Esophagus muscularis mucosa (tissue), 4 donors: Measurements from ENCODE around the gene CCNE1. TPM values are rescaled to one million over a fixed set of nuclear protein-coding genes. Genes with fewer than 3 reads are reported as not detected.

ENCODE experiments used
- DNase-seq: peaks from one replicate; pipeline ENCODE4 v3.0.0-alpha.2; 2017; ENCODE audit errors: extremely low spot score
- H3K27ac ChIP-seq, 4 donors: fragments of 200-600 bp; sonication (generic); replicated peaks in 1 of 4; 1 replicate in 3 of 4; 2 replicates in 1 of 4; pipeline ENCODE4 v1.5.1; 2016 to 2019; ENCODE audit warnings: mild to moderate bottlenecking in 1 of 4
- H3K27me3 ChIP-seq, 4 donors: fragments of 200-600 bp; sonication (generic); one replicate each; pipeline versions ENCODE4 v1.5.1 to v1.6.0; 2016 to 2019
- H3K36me3 ChIP-seq, 4 donors: fragments of 200-600 bp; sonication (generic); one replicate each; pipeline ENCODE4 v1.5.1; 2016 to 2019
- H3K4me1 ChIP-seq, 4 donors: fragments of 200-600 bp; sonication (generic); one replicate each; pipeline ENCODE4 v1.5.1; 2016 to 2019
- H3K4me3 ChIP-seq, 4 donors: fragments of 200-600 bp; sonication (generic); 1 replicate in 2 of 4; 2 replicates in 2 of 4; pipeline ENCODE4 v1.5.1; 2016 to 2019; ENCODE audit warnings: mild to moderate bottlenecking in 4 of 4, moderate library complexity in 1 of 4
- H3K9me3 ChIP-seq, 4 donors: fragments of 200-600 bp; sonication (generic); 1 replicate in 3 of 4; 2 replicates in 1 of 4; pipeline ENCODE4 v1.5.1; 2016 to 2019
- EP300 ChIP-seq: sonication (generic); formaldehyde crosslinking; IDR thresholded peaks from one replicate; pipeline ENCODE4 v1.6.1; 2017; ENCODE audit warnings: antibody characterized with exemption
- POLR2A ChIP-seq: fragments of 450-650 bp; IDR thresholded peaks from one replicate; pipeline ENCODE4 v1.6.1; 2017; ENCODE audit warnings: antibody characterized with exemption, moderate library complexity, mild to moderate bottlenecking, low read depth
- POLR2AphosphoS5 ChIP-seq, 2 donors: sonication (generic); formaldehyde crosslinking; IDR thresholded peaks; one replicate each; pipeline ENCODE4 v1.6.1; 2017; ENCODE audit warnings: antibody characterized with exemption in 2 of 2
- WGBS: methylation state at CpG from one replicate; pipeline ENCODE4 v1.1.5; 2018; 5-methylcytosine and 5-hydroxymethylcytosine counted together
- intact Hi-C: fragments of 100-400 bp; cut with DNase I; formaldehyde crosslinking; loops from one replicate; pipeline ENCODE4 v1.15.1; 2023
- total RNA-seq, 4 donors: library from RNA; depleted of rRNA; stranded (reverse); fragments of >200 nt; gene quantifications; one replicate each; pipeline versions ENCODE4 v1.1.0 to v1.2.1, GENCODE V29; 2016
- TF ChIP-seq, protein P1 (sequence below), 3 experiments: fragments of 200-600 bp in 2 of 3; fragments of 450-650 bp in 1 of 3; sonication (generic) in 2 of 3; IDR thresholded peaks; one replicate each; pipeline ENCODE4 v1.5.1; 2017 to 2019; ENCODE audit warnings: antibody characterized with exemption in 3 of 3, mild to moderate bottlenecking in 2 of 3, moderate library complexity in 1 of 3

The CCNE1 gene
- total RNA-seq, 4 donors from 2014 or later = 0.42 to 4.0 (median 2.4) TPM

DNA sequence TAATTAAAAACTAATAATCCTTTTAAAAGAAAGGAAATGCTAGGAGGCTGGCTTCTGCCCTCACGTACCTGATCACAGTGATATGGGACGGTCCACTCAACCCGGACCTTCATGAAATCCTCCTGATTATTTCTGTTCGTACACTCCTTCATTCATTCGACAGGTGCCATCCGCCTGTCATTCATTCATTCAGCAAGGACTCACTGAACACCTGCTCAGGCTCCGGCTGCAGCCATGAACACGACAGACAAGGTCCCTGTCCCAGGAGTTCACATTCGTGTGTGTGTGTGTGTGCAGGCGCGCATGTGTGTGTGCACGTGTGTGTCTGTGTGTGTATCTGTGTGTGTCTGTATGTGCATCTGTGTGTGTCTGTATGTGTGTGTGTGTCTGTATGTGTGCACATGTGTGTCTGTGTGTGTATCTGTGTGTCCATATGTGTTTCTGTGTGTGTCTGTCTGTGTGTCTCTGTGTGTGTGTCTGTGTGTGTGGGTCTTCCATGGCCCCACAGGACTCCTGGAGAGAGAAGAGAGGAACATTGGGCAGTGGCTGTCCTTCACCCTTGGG is 28.1 kb upstream of the CCNE1 start:
- WGBS = 95% methylated on average over 11 of the region's 12 CpGs
- DNase-seq = no peak
- H3K27me3 ChIP-seq = peaks cover 0 to 15% (median 0%) of the 10 kb centered on the region in 4 donors

DNA sequence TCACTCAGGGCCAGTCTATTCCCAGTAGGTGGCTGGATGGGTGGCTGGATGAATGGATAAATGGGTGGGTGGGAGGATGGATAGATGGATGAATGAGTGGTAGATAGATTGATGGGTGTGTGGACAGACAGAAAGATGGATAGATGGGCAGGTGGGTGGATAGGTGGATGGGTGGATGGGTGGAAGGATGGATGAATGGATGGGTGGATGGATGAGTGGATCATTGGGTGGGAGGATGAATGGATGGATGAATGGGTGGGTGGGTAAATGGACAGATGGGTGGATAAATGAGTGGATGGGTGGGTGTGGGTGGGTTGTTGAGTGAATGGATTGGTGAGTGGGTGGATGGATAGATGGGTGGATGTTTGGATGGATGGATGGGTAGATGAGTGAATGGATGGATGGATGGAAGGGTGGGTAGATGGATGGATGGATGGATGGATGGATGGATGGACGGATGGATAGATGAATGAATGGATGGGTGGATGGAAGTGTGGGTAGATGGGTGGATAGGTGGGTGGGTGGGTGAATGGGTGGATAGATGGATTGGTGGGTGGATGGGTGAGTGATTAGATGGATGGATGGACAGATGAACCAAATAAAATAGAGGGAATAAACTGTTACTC is 27.1 kb upstream of the CCNE1 start:
- DNase-seq = no peak
- Histone ChIP-seq H3K4me1 (no peaks in the 10 kb centered on the region), H3K4me3 (no peak overlapping the region), H3K27ac (no peak overlapping the region), H3K9me3 (no peaks in the 10 kb centered on the region), H3K27me3 (peaks cover 0 to 9% (median 0%) of the 10 kb centered on the region in 4 donors), H3K36me3 (no peaks in the 10 kb centered on the region)
- 93% methylated on average over 1 of the region's 1 CpG for WGBS
- TF ChIP-seq POLR2A (no peak), POLR2AphosphoS5 (IDR thresholded peaks at IDR 0.05) (no peak), EP300 (no peak)
- TF ChIP-seq, protein P1, sequence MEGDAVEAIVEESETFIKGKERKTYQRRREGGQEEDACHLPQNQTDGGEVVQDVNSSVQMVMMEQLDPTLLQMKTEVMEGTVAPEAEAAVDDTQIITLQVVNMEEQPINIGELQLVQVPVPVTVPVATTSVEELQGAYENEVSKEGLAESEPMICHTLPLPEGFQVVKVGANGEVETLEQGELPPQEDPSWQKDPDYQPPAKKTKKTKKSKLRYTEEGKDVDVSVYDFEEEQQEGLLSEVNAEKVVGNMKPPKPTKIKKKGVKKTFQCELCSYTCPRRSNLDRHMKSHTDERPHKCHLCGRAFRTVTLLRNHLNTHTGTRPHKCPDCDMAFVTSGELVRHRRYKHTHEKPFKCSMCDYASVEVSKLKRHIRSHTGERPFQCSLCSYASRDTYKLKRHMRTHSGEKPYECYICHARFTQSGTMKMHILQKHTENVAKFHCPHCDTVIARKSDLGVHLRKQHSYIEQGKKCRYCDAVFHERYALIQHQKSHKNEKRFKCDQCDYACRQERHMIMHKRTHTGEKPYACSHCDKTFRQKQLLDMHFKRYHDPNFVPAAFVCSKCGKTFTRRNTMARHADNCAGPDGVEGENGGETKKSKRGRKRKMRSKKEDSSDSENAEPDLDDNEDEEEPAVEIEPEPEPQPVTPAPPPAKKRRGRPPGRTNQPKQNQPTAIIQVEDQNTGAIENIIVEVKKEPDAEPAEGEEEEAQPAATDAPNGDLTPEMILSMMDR (IDR thresholded peaks at IDR 0.05) = no peak
- intact Hi-C loops = no loop called here

More for the DNA sequence above, 28.1 kb upstream of the CCNE1 start:
- Histone ChIP-seq H3K4me1 (no peaks in the 10 kb centered on the region), H3K27ac (no peak overlapping the region), H3K36me3 (no peaks in the 10 kb centered on the region), H3K9me3 (no peaks in the 10 kb centered on the region), H3K4me3 (no peak overlapping the region)
- TF ChIP-seq POLR2AphosphoS5 (IDR thresholded peaks at IDR 0.05) = no peak
- no peak for TF ChIP-seq EP300
- TF ChIP-seq, protein P1 (IDR thresholded peaks at IDR 0.05) = no peak
- no peak for TF ChIP-seq POLR2A
- intact Hi-C loops = no loop called here

DNA sequence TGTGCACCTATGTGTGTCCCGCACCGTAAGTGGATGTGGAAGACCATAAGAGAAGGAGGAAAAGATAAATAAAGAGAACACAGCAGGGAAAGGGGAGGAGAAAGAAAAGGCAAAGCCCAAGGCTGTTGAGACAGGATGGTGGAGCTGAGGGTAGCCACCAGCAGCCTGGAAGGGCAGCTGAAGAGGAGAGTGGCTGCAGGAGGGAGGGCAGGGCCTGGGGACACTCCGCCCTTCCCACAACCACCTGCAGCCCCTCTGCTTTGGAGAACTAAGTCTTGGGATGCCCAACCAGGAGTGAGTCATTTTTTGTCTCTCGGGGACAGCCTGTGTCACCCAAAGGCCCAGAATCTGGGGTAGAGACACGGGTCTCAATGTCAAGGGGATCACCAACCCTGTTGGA is 26.4 kb upstream of the CCNE1 start:
- WGBS = 96% methylated on average over 5 of the region's 5 CpGs

DNA sequence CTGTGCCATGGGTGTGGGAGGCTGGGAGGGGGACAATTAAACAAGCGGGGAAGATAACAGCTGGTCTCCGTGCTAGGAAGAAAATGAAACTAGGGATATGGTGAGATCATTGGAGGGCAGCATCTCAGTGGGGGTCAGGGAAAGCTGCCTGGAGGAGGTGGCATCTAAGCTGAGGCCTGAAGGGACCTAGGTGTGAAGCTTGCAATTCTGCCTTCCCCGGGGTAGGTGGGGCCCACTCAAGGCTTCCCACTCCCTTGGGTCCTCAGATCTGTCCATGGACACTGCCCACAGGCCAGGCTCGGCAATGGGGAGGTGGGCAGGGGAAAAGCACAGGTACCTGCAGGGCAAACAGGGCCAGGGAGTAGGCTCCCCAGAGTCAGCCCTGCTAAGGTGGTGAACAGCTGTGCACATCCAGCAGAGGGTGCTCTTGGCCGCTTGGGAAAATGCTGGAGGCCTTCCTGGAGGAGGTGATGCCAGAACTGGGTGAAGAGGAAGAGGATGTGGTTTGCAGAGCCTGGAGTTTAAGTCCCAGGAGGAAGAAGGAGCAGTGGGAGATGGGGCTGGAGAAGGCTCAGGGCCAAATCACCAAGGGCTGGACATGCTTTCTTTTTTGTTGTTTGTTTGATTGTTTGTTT is 25.7 kb upstream of the CCNE1 start:
- Histone ChIP-seq H3K27ac (no peak overlapping the region), H3K9me3 (no peaks in the 10 kb centered on the region), H3K27me3 (peaks cover 0 to 4% (median 0%) of the 10 kb centered on the region in 4 donors), H3K36me3 (no peaks in the 10 kb centered on the region), H3K4me3 (no peak overlapping the region), H3K4me1 (no peaks in the 10 kb centered on the region)
- TF ChIP-seq POLR2A (no peak), POLR2AphosphoS5 (IDR thresholded peaks at IDR 0.05) (no peak), EP300 (no peak)
- TF ChIP-seq, protein P1 (IDR thresholded peaks at IDR 0.05) = no peak
- DNase-seq = no peak
- WGBS = 73% methylated on average over 4 of the region's 5 CpGs
- intact Hi-C loops = no loop called here

More for the DNA sequence above, 26.4 kb upstream of the CCNE1 start:
- Histone ChIP-seq H3K4me3 (no peak overlapping the region), H3K9me3 (no peaks in the 10 kb centered on the region), H3K4me1 (no peaks in the 10 kb centered on the region), H3K36me3 (no peaks in the 10 kb centered on the region), H3K27ac (no peak overlapping the region), H3K27me3 (peaks cover 0 to 4% (median 0%) of the 10 kb centered on the region in 4 donors)
- intact Hi-C loops = no loop called here
- TF ChIP-seq POLR2AphosphoS5 (IDR thresholded peaks at IDR 0.05) (no peak), POLR2A (no peak), EP300 (no peak)
- TF ChIP-seq, protein P1 (IDR thresholded peaks at IDR 0.05) = no peak
- no peak for DNase-seq
